BJ (cell line): ENCODE data around the gene RACGAP1. TPM values are rescaled to one million over a fixed set of nuclear protein-coding genes. Genes with fewer than 3 reads are reported as not detected.

ENCODE experiments used
- CTCF ChIA-PET: fragments of 350-600 bp; formaldehyde crosslinking; extraction: SDS; loops from one replicate; lab custom pipeline; 2021; ENCODE audit warnings: antibody characterized with exemption, inconsistent platforms; lab: Yijun Ruan, JAX
- POLR2A ChIA-PET: fragments of 300-600 bp; sonication (Branson Sonifier 250); formaldehyde crosslinking; extraction: SDS; loops from one replicate; lab custom pipeline; 2021; ENCODE audit warnings: antibody characterized with exemption; lab: Charles Lee
- DNase-seq: peaks from one replicate; pipeline ENCODE4 v3.0.0-alpha.2; 2011; ENCODE audit warnings: low read depth
- H3K27me3 ChIP-seq: 2 replicates; pipeline ENCODE4 v1.6.0; 2011; ENCODE audit warnings: low read length; ENCODE audit not compliant: control insufficient read depth, insufficient read depth
- H3K36me3 ChIP-seq: 2 replicates; pipeline ENCODE4 v1.5.1; 2011; ENCODE audit warnings: low read length; ENCODE audit not compliant: control insufficient read depth, insufficient read depth
- H3K4me3 ChIP-seq: 2 replicates; pipeline ENCODE4 v1.5.1; 2011; ENCODE audit warnings: low read depth, mild to moderate bottlenecking, control low read depth, low read length
- polyA plus RNA-seq: library from polyadenylated mRNA; depleted of rRNA; stranded (reverse); fragments of >200 nt; gene quantifications from 2 replicates; pipeline ENCODE4 v1.2.3, GENCODE V29; 2011
- TF ChIP-seq, protein P1 (sequence below): IDR thresholded peaks from 2 replicates; pipeline ENCODE4 v1.5.1; 2011; ENCODE audit warnings: low read depth, mild to moderate bottlenecking, control low read depth, inconsistent platforms, low read length, moderate library complexity; ENCODE audit not compliant: insufficient read depth

RACGAP1 gene
- polyA plus RNA-seq, 1 experiment: 42.8 TPM

DNA sequence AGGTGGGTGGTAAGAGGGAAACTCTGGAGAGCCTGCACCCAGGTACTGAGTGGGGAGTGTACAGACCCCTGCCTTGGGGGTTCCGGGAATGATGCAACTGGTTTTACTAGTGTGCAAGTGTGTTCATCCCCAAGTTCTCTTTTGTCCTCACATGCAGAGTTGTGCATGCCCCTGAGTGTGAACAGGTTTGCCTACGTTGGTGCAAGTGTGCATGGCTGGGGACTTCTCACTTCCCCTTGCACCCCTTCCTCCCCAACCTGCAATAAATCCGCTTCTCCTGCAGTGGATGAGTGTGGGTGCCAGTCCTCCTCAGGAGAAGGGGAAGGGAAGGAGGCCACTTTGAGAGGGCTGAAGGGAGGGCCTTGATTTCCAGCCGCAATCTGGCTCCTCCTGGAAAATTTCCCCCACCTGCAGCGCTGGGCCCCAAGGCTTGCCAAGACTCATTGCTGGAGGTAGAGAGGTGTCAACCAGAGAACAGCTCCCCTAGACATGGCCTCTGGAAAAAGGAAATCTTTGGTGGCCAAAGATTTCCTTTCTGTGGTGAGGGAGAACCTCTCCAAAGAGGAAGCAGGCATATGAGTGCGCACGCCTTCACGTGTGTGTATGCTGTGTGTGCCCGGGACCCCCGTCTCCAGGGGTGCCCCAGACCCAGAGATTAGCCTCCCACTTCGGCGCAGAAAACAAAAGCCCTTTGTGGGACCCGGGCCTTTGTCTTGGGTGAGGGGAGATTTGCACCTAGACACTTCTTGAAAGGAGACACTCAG is 69.2 kb downstream of the RACGAP1 start:
- CTCF ChIA-PET: interaction anchor here (1.0 to 4.2 kb wide), 3 partner anchors 11 to 114 kb away, joined by 3 to 27 read pairs (median 23); no protein-coding TSS in a partner anchor
- POLR2A ChIA-PET: no interaction called here
- TF ChIP-seq, protein P1, sequence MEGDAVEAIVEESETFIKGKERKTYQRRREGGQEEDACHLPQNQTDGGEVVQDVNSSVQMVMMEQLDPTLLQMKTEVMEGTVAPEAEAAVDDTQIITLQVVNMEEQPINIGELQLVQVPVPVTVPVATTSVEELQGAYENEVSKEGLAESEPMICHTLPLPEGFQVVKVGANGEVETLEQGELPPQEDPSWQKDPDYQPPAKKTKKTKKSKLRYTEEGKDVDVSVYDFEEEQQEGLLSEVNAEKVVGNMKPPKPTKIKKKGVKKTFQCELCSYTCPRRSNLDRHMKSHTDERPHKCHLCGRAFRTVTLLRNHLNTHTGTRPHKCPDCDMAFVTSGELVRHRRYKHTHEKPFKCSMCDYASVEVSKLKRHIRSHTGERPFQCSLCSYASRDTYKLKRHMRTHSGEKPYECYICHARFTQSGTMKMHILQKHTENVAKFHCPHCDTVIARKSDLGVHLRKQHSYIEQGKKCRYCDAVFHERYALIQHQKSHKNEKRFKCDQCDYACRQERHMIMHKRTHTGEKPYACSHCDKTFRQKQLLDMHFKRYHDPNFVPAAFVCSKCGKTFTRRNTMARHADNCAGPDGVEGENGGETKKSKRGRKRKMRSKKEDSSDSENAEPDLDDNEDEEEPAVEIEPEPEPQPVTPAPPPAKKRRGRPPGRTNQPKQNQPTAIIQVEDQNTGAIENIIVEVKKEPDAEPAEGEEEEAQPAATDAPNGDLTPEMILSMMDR: no peak
- no peaks in the 10 kb centered on the region for H3K36me3 ChIP-seq
- H3K27me3 ChIP-seq: peaks cover 45% of the 10 kb centered on the region
- H3K4me3 ChIP-seq: no peak overlapping the region
- DNase-seq: no peak

DNA sequence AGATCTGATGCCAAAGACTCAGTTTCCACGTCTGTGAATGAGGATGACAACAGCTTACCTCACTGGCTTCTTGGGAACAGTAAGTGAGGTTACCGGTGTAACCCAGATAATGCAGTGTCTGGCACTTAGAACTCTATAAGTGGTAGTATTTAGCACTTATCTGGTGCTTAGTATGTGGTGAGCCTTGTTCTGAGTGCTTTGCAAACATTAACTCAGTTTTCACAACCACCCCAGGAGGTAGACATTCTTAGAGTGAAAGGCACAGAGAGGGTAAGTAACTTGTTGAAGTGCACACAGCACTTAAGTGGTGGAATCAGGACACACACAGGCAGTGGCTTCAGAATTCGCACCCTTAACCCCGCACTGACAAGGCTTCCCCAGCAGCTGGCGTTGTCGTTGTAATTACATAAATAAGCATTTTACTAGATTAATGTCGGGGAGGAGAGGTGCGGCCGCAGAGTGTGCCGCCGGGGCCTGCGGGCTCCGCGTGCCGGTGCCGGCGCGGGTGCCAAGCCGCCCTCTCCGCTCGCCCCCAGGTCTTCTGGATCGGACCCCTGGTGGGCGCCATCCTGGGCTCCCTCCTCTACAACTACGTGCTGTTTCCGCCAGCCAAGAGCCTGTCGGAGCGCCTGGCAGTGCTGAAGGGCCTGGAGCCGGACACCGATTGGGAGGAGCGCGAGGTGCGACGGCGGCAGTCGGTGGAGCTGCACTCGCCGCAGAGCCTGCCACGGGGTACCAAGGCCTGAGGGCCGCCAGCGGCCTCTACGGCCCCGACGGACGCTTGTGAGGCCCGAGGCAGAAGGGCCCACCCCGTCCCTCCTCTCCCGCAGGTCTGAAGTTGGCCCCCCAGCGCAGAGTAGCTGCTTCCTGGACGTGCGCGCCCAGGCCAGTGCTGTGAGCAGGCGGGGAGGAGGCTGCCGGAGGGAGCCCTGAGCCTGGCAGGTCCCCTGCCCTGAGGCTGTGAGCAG is 70.1 kb downstream of the RACGAP1 start:
- POLR2A ChIA-PET: no interaction called here

DNA sequence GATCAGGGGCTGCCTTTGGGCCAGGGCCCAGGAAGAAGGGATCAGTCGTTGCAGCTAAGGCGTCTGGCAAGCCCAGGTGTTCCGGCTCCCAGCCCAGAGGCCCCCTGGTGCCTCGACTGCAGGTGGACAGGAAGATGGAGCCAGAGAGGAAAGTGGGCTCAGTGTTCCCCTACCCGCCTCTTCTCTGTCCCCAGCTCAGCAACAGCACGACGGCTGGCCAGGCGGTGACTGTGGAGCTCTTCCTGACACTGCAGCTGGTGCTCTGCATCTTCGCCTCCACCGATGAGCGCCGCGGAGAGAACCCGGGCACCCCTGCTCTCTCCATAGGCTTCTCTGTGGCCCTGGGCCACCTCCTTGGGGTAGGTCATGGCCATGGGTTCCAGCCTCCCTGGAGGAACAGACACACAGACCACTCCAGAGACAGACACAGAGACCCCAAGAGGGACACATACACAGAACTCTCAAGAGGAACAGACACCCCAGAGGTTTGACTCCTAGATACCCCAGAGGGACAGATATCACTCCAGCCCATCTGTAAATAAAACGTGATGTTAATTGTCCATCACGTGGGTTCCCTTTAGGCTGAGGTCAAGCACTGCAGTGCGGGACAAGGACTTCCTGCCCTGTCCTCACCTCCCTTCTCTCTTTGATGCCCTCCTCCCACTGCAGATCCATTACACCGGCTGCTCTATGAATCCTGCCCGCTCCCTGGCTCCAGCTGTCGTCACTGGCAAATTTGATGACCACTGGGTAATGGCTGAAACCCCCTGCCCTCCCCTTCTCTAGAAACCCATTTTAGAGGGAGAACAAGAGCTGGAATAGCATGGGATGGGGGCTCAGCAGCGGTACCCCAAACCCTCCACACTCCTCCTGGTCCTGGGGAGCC is 71.1 kb downstream of the RACGAP1 start:
- ChIA-PET POLR2A (no interaction called here), CTCF (interaction anchor here (1.0 to 4.2 kb wide), 3 partner anchors 9 to 87 kb away, joined by 4 to 27 read pairs (median 23); no protein-coding TSS in a partner anchor)
- TF ChIP-seq, protein P1: no peak
- Histone ChIP-seq H3K36me3 (no peaks in the 10 kb centered on the region), H3K4me3 (no peak overlapping the region), H3K27me3 (peaks cover 31% of the 10 kb centered on the region)
- no peak for DNase-seq

More for the DNA sequence above, 70.1 kb downstream of the RACGAP1 start:
- TF ChIP-seq, protein P1: no peak
- no peak for DNase-seq
- Histone ChIP-seq H3K4me3 (no peak overlapping the region), H3K36me3 (no peaks in the 10 kb centered on the region), H3K27me3 (peaks cover 39% of the 10 kb centered on the region)
- CTCF ChIA-PET: interaction anchor here (0.6 to 4.2 kb wide), 4 partner anchors 10 to 367 kb away, joined by 3 to 27 read pairs (median 13); no protein-coding TSS in a partner anchor

DNA sequence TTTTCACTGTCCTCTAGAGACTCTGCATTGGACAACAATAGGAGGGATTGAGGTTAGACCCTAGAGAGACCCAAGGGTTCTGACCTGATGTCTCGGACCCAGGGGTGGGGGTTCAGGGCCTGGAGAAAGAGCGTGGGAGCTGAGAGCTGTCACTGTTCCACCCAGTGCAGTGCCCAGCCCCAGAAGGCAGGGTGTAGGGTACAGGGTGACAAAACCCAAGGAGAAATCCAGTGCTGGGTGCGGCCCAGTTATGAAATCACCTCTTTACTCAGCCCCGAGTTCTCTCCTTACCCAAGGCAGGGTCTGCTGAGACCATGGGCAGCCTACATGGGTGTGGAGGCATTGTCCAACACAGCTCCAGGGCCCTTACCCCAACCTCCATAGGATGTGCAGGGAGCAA is 72.1 kb downstream of the RACGAP1 start:
- Histone ChIP-seq H3K27me3 (peaks cover 29% of the 10 kb centered on the region), H3K36me3 (no peaks in the 10 kb centered on the region), H3K4me3 (no peak overlapping the region)
- CTCF ChIA-PET: interaction anchor here (3.7 to 4.2 kb wide), 2 partner anchors 8 to 14 kb away, joined by 23 to 27 read pairs; no protein-coding TSS in a partner anchor
- TF ChIP-seq, protein P1: no peak
- POLR2A ChIA-PET: no interaction called here
- DNase-seq: no peak
